GM21723 (cell line): ENCODE data around the gene C2CD4C.
"Not testable (repeated sequence)": the region's sequence is repeated elsewhere in the genome, so short reads cannot be mapped to it uniquely, and the experiment has no call there.

ENCODE experiments used
- ATAC-seq: cut with Tn5 transposase; IDR thresholded peaks from one replicate; pipeline ENCODE4 v1.9.1; 2021; ENCODE audit warnings: mild to moderate bottlenecking, moderate library complexity; ENCODE audit not compliant: unreplicated experiment

The C2CD4C gene

GRCh38 chr19:418761-419671, 10.1 kb upstream of the C2CD4C start:
- no peak for ATAC-seq

- no peak for ATAC-seq
Observed at GRCh38 chr19:416416-416815, 7.5 kb upstream of the C2CD4C start.

GRCh38 chr19:415292-415691, 6.3 kb upstream of the C2CD4C start:
- ATAC-seq, result no peak

- no peak for ATAC-seq
Observed at GRCh38 chr19:413756-414420, 4.9 kb upstream of the C2CD4C start.

GRCh38 chr19:412356-413355, 3.7 kb upstream of the C2CD4C start:
- ATAC-seq, result no peak

GRCh38 chr19:411723-412355, 2.9 kb upstream of the C2CD4C start:
- no peak for ATAC-seq

GRCh38 chr19:411121-411722, 2.3 kb upstream of the C2CD4C start:
- ATAC-seq, result not testable (repeated sequence)

- ATAC-seq, result no peak
Observed at GRCh38 chr19:410243-410781, 1.4 kb upstream of the C2CD4C start.

GRCh38 chr19:409516-410242, 732 bp upstream of the C2CD4C start:
- ATAC-seq, result no peak

GRCh38 chr19:408441-408901, 476 bp downstream of the C2CD4C start:
- no peak for ATAC-seq

GRCh38 chr19:407511-408440, 1.2 kb downstream of the C2CD4C start:
- ATAC-seq, result no peak

- no peak for ATAC-seq
Observed at GRCh38 chr19:406971-407510, 1.9 kb downstream of the C2CD4C start.

GRCh38 chr19:406135-406781, 2.7 kb downstream of the C2CD4C start:
- no peak for ATAC-seq

- no peak for ATAC-seq
Observed at GRCh38 chr19:405121-405965, 3.6 kb downstream of the C2CD4C start.

GRCh38 chr19:403221-404027, 5.5 kb downstream of the C2CD4C start:
- no peak for ATAC-seq
